HUES48 (cell line): Measurements from ENCODE around the gene ELAVL4.
A peak's percentile ranks its signal among the peaks of the same experiment; 100 is the strongest.

Experiments
- H3K27ac ChIP-seq: one replicate; pipeline ENCODE4 v1.7.0; 2013; ENCODE audit warnings: low read depth, low read length, inconsistent platforms
- H3K27me3 ChIP-seq: 2 replicates; pipeline ENCODE4 v1.6.1; 2013; ENCODE audit warnings: mild to moderate bottlenecking, low read length; ENCODE audit not compliant: control insufficient read depth, insufficient read depth
- H3K36me3 ChIP-seq: 2 replicates; pipeline ENCODE4 v1.6.1; 2013; ENCODE audit warnings: low read length; ENCODE audit not compliant: control insufficient read depth, insufficient read depth
- H3K4me1 ChIP-seq: 2 replicates; pipeline ENCODE4 v1.6.1; 2013; ENCODE audit warnings: mild to moderate bottlenecking, low read length; ENCODE audit not compliant: control insufficient read depth, insufficient read depth
- H3K4me3 ChIP-seq: 2 replicates; pipeline ENCODE4 v1.5.1; 2013; ENCODE audit warnings: mild to moderate bottlenecking, low read depth, low read length
- H3K9ac ChIP-seq: 2 replicates; pipeline ENCODE4 v1.6.1; 2013; ENCODE audit warnings: mild to moderate bottlenecking, low read depth, low read length, moderate library complexity
- H3K9me3 ChIP-seq: 2 replicates; pipeline ENCODE4 v1.6.1; 2013; ENCODE audit warnings: low read length; ENCODE audit not compliant: control insufficient read depth, insufficient read depth

The ELAVL4 gene

GRCh38 chr1:50098591-50099021, 10.1 kb upstream of the ELAVL4 start:
- no peaks in the 10 kb centered on the region for H3K9me3 ChIP-seq
- no peak overlapping the region for H3K9ac ChIP-seq
- no peak overlapping the region for H3K4me3 ChIP-seq
- no peaks in the 10 kb centered on the region for H3K4me1 ChIP-seq
- no peaks in the 10 kb centered on the region for H3K36me3 ChIP-seq
- H3K27ac ChIP-seq = no peak overlapping the region
- H3K27me3 ChIP-seq = no peaks in the 10 kb centered on the region

DNA sequence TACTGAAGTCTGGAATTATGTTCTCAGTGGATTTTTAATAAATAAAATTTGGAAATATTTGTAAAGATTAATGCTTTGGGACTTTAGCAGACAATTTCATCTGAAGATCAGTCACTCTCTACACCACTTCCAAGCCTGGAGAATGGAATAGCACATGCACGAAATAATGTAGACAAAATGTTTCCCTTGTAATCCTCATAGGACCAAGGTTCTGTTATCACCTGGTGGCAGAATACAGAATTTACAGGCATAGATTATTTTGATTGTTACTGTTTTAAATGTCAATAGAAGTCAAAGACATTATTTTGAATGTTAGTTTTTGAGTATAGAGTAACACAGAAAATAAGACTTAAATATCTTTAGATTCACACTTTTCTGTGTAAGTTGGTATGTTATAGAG, 9.1 kb upstream of the ELAVL4 start:
- Histone ChIP-seq H3K9me3 (no peaks in the 10 kb centered on the region), H3K27me3 (no peaks in the 10 kb centered on the region), H3K36me3 (no peaks in the 10 kb centered on the region), H3K9ac (no peak overlapping the region), H3K27ac (no peak overlapping the region), H3K4me1 (no peaks in the 10 kb centered on the region), H3K4me3 (no peak overlapping the region)

- Histone ChIP-seq H3K4me1 (peaks cover 13% of the 10 kb centered on the region), H3K9me3 (no peaks in the 10 kb centered on the region), H3K36me3 (no peaks in the 10 kb centered on the region), H3K9ac (no peak overlapping the region), H3K4me3 (no peak overlapping the region), H3K27ac (no peak overlapping the region), H3K27me3 (no peaks in the 10 kb centered on the region)
Observed at GRCh38 chr1:50103615-50104081, 5.1 kb upstream of the ELAVL4 start.

- Histone ChIP-seq H3K9me3 (no peaks in the 10 kb centered on the region), H3K4me3 (no peak overlapping the region), H3K36me3 (no peaks in the 10 kb centered on the region), H3K27me3 (no peaks in the 10 kb centered on the region; the same call in 1 of the 2 replicates), H3K4me1 (peaks cover 21% of the 10 kb centered on the region), H3K27ac (no peak overlapping the region), H3K9ac (no peak overlapping the region)
Observed at GRCh38 chr1:50105433-50105832, 3.3 kb upstream of the ELAVL4 start.

DNA sequence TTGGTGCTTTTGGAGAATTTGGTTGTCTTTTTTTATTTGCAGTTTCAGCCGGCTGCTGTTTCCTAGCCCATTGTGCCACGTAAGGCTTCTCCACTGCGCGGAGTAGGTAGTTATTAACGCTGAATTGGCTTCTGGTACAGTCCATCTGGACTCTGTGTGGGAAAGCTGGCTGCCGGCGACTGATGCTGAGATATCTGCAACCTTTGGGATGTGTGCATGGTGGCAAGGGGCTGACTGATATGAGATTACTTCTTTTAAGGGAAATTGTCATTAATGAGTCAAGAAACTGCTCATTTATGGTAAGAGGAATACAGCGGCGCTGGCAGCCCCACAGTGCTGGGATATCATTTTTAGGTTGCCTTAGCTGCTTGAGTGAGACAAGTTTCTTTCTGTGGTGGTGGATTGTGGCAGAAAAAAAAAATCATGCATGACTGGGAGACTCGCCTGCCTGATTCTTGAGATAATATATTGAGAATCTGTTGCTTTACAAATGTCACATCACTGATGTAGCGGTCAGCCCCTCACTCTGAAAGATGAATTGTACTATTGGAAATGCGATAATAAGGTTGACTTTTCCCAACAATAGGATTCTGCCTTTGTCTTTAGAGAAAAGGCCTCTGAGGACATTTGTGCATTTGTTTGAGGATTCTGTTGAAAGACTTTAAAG, 2.5 kb upstream of the ELAVL4 start:
- no peaks in the 10 kb centered on the region for H3K36me3 ChIP-seq
- peaks cover 27% of the 10 kb centered on the region for H3K4me1 ChIP-seq
- H3K4me3 ChIP-seq = no peak overlapping the region
- H3K27me3 ChIP-seq = no peaks in the 10 kb centered on the region; the same call in 1 of the 2 replicates
- H3K9ac ChIP-seq = no peak overlapping the region
- H3K27ac ChIP-seq = no peak overlapping the region
- H3K9me3 ChIP-seq = no peaks in the 10 kb centered on the region

GRCh38 chr1:50109116-50109515, 396 bp downstream of the ELAVL4 start:
- no peak overlapping the region for H3K4me3 ChIP-seq
- H3K9ac ChIP-seq = no peak overlapping the region
- H3K4me1 ChIP-seq = peaks cover 27% of the 10 kb centered on the region
- no peaks in the 10 kb centered on the region for H3K36me3 ChIP-seq
- H3K27me3 ChIP-seq = no peaks in the 10 kb centered on the region; the same call in 1 of the 2 replicates
- H3K9me3 ChIP-seq = no peaks in the 10 kb centered on the region
- H3K27ac ChIP-seq = no peak overlapping the region

DNA sequence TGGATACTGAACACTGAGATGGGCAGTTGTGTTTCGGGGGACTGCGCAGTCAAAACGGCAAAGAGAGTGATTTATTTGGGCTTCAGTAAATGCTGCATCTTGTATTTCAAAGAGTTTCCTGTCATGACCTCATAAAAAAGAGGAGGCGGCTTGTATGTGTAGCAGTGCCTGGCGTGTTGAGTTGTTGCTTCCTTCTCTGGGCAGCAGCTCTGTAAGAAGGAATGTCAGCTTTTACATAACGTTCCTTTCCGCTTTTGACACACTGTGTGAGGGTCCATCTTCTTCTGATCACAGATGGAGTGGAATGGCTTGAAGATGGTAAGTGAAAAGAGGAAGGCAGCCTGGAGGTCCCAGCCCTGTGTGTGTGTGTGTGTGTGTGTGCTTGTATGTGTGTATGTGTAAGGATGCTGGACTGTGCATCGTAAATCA, 941 bp downstream of the ELAVL4 start:
- Histone ChIP-seq H3K27ac (no peak overlapping the region), H3K4me1 (peaks cover 27% of the 10 kb centered on the region), H3K27me3 (no peaks in the 10 kb centered on the region; the same call in 1 of the 2 replicates), H3K9ac (no peak overlapping the region), H3K4me3 (no peak overlapping the region), H3K9me3 (no peaks in the 10 kb centered on the region), H3K36me3 (no peaks in the 10 kb centered on the region)

GRCh38 chr1:50110151-50110550, 1.4 kb downstream of the ELAVL4 start:
- Histone ChIP-seq H3K27me3 (no peaks in the 10 kb centered on the region; the same call in 1 of the 2 replicates), H3K9ac (no peak overlapping the region), H3K27ac (peak overlapping the region; percentile 48), H3K9me3 (no peaks in the 10 kb centered on the region), H3K4me1 (peaks cover 27% of the 10 kb centered on the region), H3K4me3 (no peak overlapping the region), H3K36me3 (no peaks in the 10 kb centered on the region)

- H3K27me3 ChIP-seq = no peaks in the 10 kb centered on the region; the same call in 1 of the 2 replicates
- H3K4me1 ChIP-seq = peaks cover 25% of the 10 kb centered on the region
- H3K9ac ChIP-seq = no peak overlapping the region
- H3K9me3 ChIP-seq = no peaks in the 10 kb centered on the region
- no peak overlapping the region for H3K4me3 ChIP-seq
- H3K27ac ChIP-seq = peak overlapping the region; percentile 48
- no peaks in the 10 kb centered on the region for H3K36me3 ChIP-seq
Observed at GRCh38 chr1:50110656-50111055, 1.9 kb downstream of the ELAVL4 start.

- no peak overlapping the region for H3K9ac ChIP-seq
- H3K27me3 ChIP-seq = no peaks in the 10 kb centered on the region; the same call in 1 of the 2 replicates
- H3K9me3 ChIP-seq = no peaks in the 10 kb centered on the region
- peaks cover 20% of the 10 kb centered on the region for H3K4me1 ChIP-seq
- no peak overlapping the region for H3K4me3 ChIP-seq
- no peak overlapping the region for H3K27ac ChIP-seq
- H3K36me3 ChIP-seq = no peaks in the 10 kb centered on the region
Observed at GRCh38 chr1:50111503-50111902, 2.8 kb downstream of the ELAVL4 start.

DNA sequence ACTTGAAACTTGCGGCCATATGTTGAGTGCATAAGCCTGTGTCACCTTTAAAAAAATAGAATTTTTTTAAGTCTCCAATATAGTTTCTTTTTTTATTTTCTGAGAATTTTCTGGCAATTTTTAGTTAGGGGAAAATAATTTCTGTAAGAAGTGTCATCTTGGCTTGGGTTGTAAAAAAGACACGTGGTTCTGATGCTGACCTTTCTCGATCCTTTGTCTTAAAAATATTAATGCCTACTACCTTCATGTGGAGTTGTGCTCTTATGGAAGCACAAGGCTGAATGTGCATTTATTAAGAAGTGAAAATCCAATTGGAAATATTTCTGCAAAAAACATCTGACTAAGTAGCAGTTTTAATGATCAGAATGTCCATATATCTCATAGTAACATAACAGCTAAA, 3.5 kb downstream of the ELAVL4 start:
- no peaks in the 10 kb centered on the region for H3K36me3 ChIP-seq
- H3K9ac ChIP-seq = no peak overlapping the region
- no peak overlapping the region for H3K4me3 ChIP-seq
- no peak overlapping the region for H3K27ac ChIP-seq
- H3K27me3 ChIP-seq = no peaks in the 10 kb centered on the region; the same call in 1 of the 2 replicates
- no peaks in the 10 kb centered on the region for H3K9me3 ChIP-seq
- peaks cover 20% of the 10 kb centered on the region for H3K4me1 ChIP-seq
